ENCODE data around the gene TLX1.
"Not testable (repeated sequence)": the region's sequence is repeated elsewhere in the genome, so short reads cannot be mapped to it uniquely, and the experiment has no call there.

The TLX1 gene

GRCh38 chr10:101145145-101145544 is 14.0 kb downstream of the TLX1 start:
- TF ChIP-seq ZNF274 (IDR thresholded peaks at IDR 0.05; ENCODE audit: low read depth, low read length): no peak
- H3K4me3 ChIP-seq (ENCODE audit: low read length): no peak overlapping the region

- H3K4me3 ChIP-seq (ENCODE audit: low read length): no peak overlapping the region
- TF ChIP-seq ZNF274 (IDR thresholded peaks at IDR 0.05; ENCODE audit: low read depth, low read length): no peak
Measured at GRCh38 chr10:101145750-101146391, 14.8 kb downstream of the TLX1 start.

GRCh38 chr10:101146392-101147251 is 15.5 kb downstream of the TLX1 start:
- TF ChIP-seq ZNF274 (IDR thresholded peaks at IDR 0.05; ENCODE audit: low read depth, low read length): no peak
- H3K4me3 ChIP-seq (ENCODE audit: low read length): no peak overlapping the region

- no peak for TF ChIP-seq ZNF274 (IDR thresholded peaks at IDR 0.05; ENCODE audit: low read depth, low read length)
Measured at GRCh38 chr10:101151395-101151794, 20.3 kb downstream of the TLX1 start.

DNA sequence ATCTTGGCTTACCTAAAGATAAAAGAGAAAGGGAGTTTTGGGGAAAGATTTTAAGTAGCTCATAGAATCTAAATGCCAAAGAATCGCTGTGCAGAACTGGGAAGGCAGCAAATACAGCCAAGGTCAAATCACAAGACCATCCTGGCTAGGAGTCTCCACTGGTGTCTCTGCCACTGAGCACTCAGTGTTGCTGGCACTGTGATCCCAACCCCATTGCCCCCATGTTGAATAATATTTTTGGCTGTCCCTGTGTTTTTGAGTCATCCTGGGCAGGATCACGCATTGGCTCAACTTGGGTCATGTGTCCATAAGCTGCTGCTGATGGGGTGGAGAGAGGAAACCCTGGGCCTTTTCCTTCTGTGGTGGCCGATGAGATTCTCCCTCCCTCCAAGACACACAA is 21.2 kb downstream of the TLX1 start:
- TF ChIP-seq ZNF274 (IDR thresholded peaks at IDR 0.05; ENCODE audit: low read depth, low read length): no peak
- no peak overlapping the region for H3K4me3 ChIP-seq (ENCODE audit: low read length)

More at GRCh38 chr10:101151395-101151794, 20.3 kb downstream of the TLX1 start:
- H3K4me3 ChIP-seq (ENCODE audit: low read length): no peak overlapping the region

DNA sequence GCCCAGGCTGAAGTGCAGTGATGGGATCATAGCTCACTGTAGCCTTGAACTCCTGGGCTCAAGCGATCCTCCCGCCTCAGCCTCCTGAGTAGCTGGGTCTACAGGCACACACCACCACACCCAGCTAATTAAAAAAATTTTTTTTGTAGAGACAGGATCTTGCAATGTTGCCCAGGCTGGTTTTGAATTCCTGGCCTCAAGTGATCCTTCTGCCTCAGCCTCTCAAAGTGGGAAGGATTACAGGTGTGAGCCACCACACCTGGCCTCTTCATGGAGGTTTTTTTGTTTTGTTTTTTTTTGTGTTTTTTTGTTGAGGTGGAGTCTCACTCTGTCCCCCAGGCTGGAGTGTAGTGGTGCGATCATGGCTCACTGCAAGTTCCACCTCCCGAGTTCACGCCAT is 23.4 kb downstream of the TLX1 start:
- H3K4me3 ChIP-seq (ENCODE audit: low read length): not testable (repeated sequence)

DNA sequence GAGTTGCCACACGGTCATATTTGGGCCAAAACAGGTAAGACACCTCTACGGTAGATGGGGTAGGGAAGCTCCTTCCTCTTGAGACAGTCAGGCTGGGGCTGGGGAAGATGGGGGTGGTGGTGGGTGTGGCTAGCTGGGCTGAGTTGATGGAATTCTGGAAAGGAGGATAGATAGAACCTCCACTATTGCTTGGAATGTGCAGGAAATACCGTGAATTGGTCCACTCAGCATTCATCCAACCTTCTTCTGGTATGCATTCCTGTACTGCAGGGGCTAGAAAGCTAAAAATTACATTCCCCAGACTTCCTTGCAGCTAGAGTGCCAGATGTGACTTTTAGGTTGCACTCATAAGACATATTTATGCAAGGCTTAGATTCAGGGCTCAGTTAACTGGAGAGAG is 24.8 kb downstream of the TLX1 start:
- TF ChIP-seq ZNF274 (IDR thresholded peaks at IDR 0.05; ENCODE audit: low read depth, low read length): no peak

DNA sequence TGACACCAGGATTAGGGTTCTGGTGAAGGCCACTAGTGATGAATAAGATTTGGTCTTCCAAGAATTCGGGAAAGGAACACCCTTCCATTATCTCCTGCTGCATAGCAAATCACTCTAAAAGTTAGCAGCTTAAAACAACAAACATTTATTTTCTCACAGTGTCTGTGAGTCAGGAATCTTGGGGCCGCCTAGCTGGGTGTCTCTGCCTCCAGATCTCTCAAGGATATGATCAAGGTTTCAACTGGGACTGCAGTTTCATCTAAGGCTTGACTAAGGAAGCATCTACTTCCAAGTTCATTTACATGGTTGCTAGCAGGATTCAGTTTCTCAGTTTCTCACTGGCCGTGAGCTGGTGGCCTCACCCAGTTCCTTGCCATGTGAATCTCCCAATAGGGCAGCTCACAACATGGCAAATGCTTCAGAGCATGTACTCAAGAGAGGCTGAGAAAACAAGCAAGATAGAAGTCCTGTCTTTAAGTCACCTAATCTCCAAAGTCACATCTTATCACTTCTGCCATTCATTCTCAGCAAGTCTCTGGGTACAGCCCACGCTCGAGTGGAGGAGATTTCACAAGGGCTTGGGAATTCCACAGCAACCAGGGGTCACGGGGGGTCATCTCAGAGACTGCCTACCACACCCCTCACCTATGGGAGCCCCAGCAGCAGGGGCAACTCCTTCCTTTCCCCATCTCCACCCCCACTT is 26.8 kb downstream of the TLX1 start:
- no peak overlapping the region for H3K4me3 ChIP-seq (ENCODE audit: low read length)
- no peak for TF ChIP-seq ZNF274 (IDR thresholded peaks at IDR 0.05; ENCODE audit: low read depth, low read length)

More for the DNA sequence above, 24.8 kb downstream of the TLX1 start:
- H3K4me3 ChIP-seq (ENCODE audit: low read length): no peak overlapping the region

GRCh38 chr10:101158459-101159058 is 27.5 kb downstream of the TLX1 start:
- H3K4me3 ChIP-seq (ENCODE audit: low read length): no peak overlapping the region
- TF ChIP-seq ZNF274 (IDR thresholded peaks at IDR 0.05; ENCODE audit: low read depth, low read length): no peak

DNA sequence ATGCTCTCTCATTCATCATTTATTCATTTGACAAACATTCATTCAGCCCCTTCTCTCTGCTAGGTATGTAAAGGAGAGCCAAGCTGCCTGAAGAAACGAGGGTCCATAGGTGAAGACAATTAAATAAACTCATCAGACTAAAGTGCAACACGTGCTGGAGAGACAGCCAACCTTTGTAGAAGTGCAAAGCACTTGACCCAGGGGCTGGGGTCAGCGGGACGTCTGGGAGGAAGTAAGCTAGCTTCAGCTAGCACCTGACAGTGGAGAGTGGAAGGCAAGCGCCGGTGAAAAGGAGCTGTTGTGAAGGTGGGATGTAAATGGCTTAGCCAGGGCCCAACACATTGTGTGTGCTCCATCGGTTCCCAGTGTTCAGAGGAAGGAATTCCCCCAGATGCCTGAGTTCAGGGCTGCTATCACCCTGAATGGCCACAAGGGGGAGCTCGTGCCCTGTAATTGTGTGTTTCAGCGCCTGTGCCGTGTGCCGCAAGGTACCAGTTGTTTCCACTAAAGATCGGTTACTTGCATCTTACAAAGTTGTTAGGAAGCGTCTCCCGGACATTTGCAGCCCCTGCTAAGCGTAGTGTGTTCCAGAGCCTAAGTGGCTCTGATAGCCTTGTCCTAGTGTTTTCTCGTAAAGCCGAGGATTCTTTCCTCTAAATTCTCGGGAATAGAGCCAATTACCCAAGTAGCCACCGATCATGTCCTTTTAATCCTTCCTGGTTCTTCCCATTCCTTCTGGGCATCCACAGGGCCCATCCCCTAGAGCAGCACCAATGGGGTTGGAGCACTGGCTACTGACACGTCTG is 30.6 kb downstream of the TLX1 start:
- TF ChIP-seq ZNF274 (IDR thresholded peaks at IDR 0.05; ENCODE audit: low read depth, low read length): no peak
- H3K4me3 ChIP-seq (ENCODE audit: low read length): no peak overlapping the region

DNA sequence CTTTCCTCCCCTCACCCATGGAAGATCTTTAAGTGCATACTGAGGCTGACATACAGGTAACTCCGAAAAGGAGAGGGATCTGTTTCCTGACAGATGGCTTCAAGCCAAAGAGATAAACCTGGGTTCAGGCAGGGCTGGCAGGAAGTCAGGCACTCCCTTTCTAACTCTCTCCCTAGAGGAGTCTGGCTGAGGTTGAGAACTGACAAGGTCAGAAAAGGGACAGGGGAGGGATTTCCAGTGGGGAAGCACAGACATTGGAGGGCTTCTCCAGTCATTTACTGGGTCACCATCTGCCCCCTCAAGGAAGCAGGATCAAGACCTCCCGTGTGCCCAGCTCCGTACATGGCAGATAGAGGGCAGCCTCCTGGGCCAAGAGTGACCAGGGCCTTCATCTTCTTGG is 31.6 kb downstream of the TLX1 start:
- TF ChIP-seq ZNF274 (IDR thresholded peaks at IDR 0.05; ENCODE audit: low read depth, low read length): no peak
- H3K4me3 ChIP-seq (ENCODE audit: low read length): no peak overlapping the region

- no peak for TF ChIP-seq ZNF274 (IDR thresholded peaks at IDR 0.05; ENCODE audit: low read depth, low read length)
- no peak overlapping the region for H3K4me3 ChIP-seq (ENCODE audit: low read length)
Measured at GRCh38 chr10:101164020-101164419, 32.9 kb downstream of the TLX1 start.

GRCh38 chr10:101165736-101166135 is 34.6 kb downstream of the TLX1 start:
- H3K4me3 ChIP-seq (ENCODE audit: low read length): no peak overlapping the region

DNA sequence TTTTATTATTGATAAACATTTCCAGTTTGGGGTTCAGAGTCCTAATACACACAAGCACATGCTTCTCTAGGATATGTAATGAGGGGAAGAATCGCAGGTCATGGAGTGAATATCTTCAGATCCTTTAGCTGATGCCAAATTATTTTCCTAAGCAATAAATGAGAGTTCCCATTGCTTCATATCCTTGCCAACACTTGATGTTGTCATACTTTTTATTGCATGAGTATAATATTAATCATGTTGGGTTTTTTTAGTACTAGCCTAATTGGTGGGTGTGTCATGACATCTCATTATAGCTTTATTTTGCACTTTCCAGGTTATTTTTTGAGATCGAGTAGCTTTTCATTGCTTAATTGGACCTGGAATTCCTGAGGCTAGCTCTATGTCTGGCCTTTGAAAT is 35.3 kb downstream of the TLX1 start:
- H3K4me3 ChIP-seq (ENCODE audit: low read length): no peak overlapping the region
- TF ChIP-seq ZNF274 (IDR thresholded peaks at IDR 0.05; ENCODE audit: low read depth, low read length): no peak

More at GRCh38 chr10:101165736-101166135, 34.6 kb downstream of the TLX1 start:
- no peak for TF ChIP-seq ZNF274 (IDR thresholded peaks at IDR 0.05; ENCODE audit: low read depth, low read length)

Measured in GM08714 (cell line).